HepG2 (cell line): ENCODE measurements around the gene GUCA1A. TPM values are rescaled to one million over a fixed set of nuclear protein-coding genes. Genes with fewer than 3 reads are reported as not detected.

ENCODE experiments used
- ATF7-NPFF ChIP-seq: sonication (generic); formaldehyde crosslinking; IDR thresholded peaks from 2 replicates; pipeline ENCODE4 v1.8.1; 2023; ENCODE audit warnings: mild to moderate bottlenecking, low read depth, missing genetic modification reagents, moderate library complexity
- CSRNP2 ChIP-seq: sonication (generic); formaldehyde crosslinking; conservative IDR thresholded peaks from 2 replicates; pipeline ENCODE4 v1.8.0; 2022; ENCODE audit warnings: low read depth, missing genetic modification reagents
- DZIP1 ChIP-seq: sonication (generic); formaldehyde crosslinking; IDR thresholded peaks from 2 replicates; pipeline ENCODE4 v1.5.0; 2020; ENCODE audit warnings: mild to moderate bottlenecking, missing genetic modification reagents
- EEA1 ChIP-seq: sonication (generic); formaldehyde crosslinking; IDR thresholded peaks from 2 replicates; pipeline ENCODE4 v1.5.1; 2020; ENCODE audit warnings: mild to moderate bottlenecking, missing genetic modification reagents, borderline replicate concordance
- FOXA1 ChIP-seq, 2 experiments: fragments of 450-650 bp in 1 of 2; sonication (generic) in 1 of 2; formaldehyde crosslinking in 1 of 2; IDR thresholded peaks; 2 replicates each; pipeline versions ENCODE4 v1.4.0 to v1.6.1; 2016 to 2020; ENCODE audit warnings: missing genetic modification reagents in 1 of 2
- MYC ChIP-seq: sonication (generic); formaldehyde crosslinking; IDR thresholded peaks from 2 replicates; pipeline ENCODE4 v1.9.0; 2021; ENCODE audit warnings: missing genetic modification reagents, borderline replicate concordance
- MYPOP ChIP-seq: sonication (generic); formaldehyde crosslinking; IDR thresholded peaks from 2 replicates; pipeline ENCODE4 v1.8.1; 2023; ENCODE audit warnings: mild to moderate bottlenecking, moderate library complexity, missing genetic modification reagents
- NR2C2 ChIP-seq: sonication (generic); formaldehyde crosslinking; IDR thresholded peaks from 2 replicates; pipeline ENCODE4 v1.4.0; 2020; ENCODE audit warnings: missing genetic modification reagents, mild to moderate bottlenecking, moderate library complexity, borderline replicate concordance
- RFX5 ChIP-seq: IDR thresholded peaks from 2 replicates; pipeline ENCODE4 v1.6.1; 2011; ENCODE audit warnings: low read depth, low read length, improper control_type of control experiment
- RNF2 ChIP-seq: fragments of 450-650 bp; conservative IDR thresholded peaks from 2 replicates; pipeline ENCODE4 v1.6.1; 2016; ENCODE audit warnings: low read depth
- SALL1 ChIP-seq: sonication (generic); formaldehyde crosslinking; IDR thresholded peaks from 2 replicates; pipeline ENCODE4 v1.8.0; 2022; ENCODE audit warnings: mild to moderate bottlenecking, missing genetic modification reagents
- SIX1 ChIP-seq: sonication (generic); formaldehyde crosslinking; IDR thresholded peaks from 2 replicates; pipeline ENCODE4 v1.4.0; 2020; ENCODE audit warnings: missing genetic modification reagents, borderline replicate concordance
- SPEN ChIP-seq: sonication (generic); formaldehyde crosslinking; IDR thresholded peaks from 2 replicates; pipeline ENCODE4 v1.5.1; 2020; ENCODE audit warnings: low read depth, mild to moderate bottlenecking, missing genetic modification reagents
- TRIM22 ChIP-seq: fragments of 450-650 bp; IDR thresholded peaks from 2 replicates; pipeline ENCODE4 v1.6.1; 2017
- ZFP41 ChIP-seq: sonication (generic); formaldehyde crosslinking; IDR thresholded peaks from 2 replicates; pipeline ENCODE4 v1.4.0; 2020; ENCODE audit warnings: mild to moderate bottlenecking, missing genetic modification reagents, borderline replicate concordance
- ZFP62 ChIP-seq: sonication (generic); formaldehyde crosslinking; IDR thresholded peaks from 2 replicates; pipeline ENCODE4 v1.4.0; 2020; ENCODE audit warnings: missing genetic modification reagents
- ZNF513 ChIP-seq: sonication (generic); formaldehyde crosslinking; conservative IDR thresholded peaks from 2 replicates; pipeline ENCODE4 v1.5.0; 2020; ENCODE audit warnings: missing genetic modification reagents
- ZNF576 ChIP-seq: sonication (generic); formaldehyde crosslinking; IDR thresholded peaks from 2 replicates; pipeline ENCODE4 v1.4.0; 2020; ENCODE audit warnings: mild to moderate bottlenecking, missing genetic modification reagents
- ZSCAN29 ChIP-seq: sonication (generic); formaldehyde crosslinking; conservative IDR thresholded peaks from 2 replicates; pipeline ENCODE4 v1.4.0; 2020; ENCODE audit warnings: mild to moderate bottlenecking, missing genetic modification reagents
- polyA plus RNA-seq, 8 experiments: library from polyadenylated mRNA; depleted of rRNA in 3 of 8; stranded (reverse) in 7 of 8; unstranded in 1 of 8; fragments of >200 nt; fragmentation: Illumina TruSeq in 4 of 8; extraction: Trizol in 4 of 8; gene quantifications; 2 replicates each; pipeline versions ENCODE4 v1.2.1 to v1.2.3, GENCODE V29; 2011 to 2016; ENCODE audit warnings: low read depth in 4 of 8, missing spikeins in 1 of 8, mixed read lengths in 1 of 8; ENCODE audit not compliant: insufficient read depth in 1 of 8
- total RNA-seq, 5 experiments: library from RNA; depleted of rRNA; stranded (reverse); fragments of >200 nt; fragmentation: Illumina TruSeq; extraction: Trizol; gene quantifications; 2 replicates each; pipeline ENCODE4 v1.2.3, GENCODE V29; 2016; ENCODE audit warnings: low read depth in 1 of 5

The GUCA1A gene
- total and polyA plus RNA-seq, 2 of the 13 experiments (the other 11 are each of a cell fraction or from before 2014, with no cell fraction given) = not detected

- no peak for TF ChIP-seq FOXA1 (IDR thresholded peaks at IDR 0.05)
- TF ChIP-seq FOXA1 (CRISPR knock-in tag; IDR thresholded peaks at IDR 0.05) = peak; percentile 16; the same call in 1 of the 2 replicates
- no peak for TF ChIP-seq CSRNP2
- no peak for TF ChIP-seq EEA1 (CRISPR knock-in tag)
- TF ChIP-seq TRIM22 = no peak
- peak; percentile 78; the same call in 1 of the 2 replicates for TF ChIP-seq MYC (CRISPR knock-in tag)
- TF ChIP-seq RFX5 = no peak
- TF ChIP-seq NR2C2 (CRISPR knock-in tag) = peak; percentile 100
- TF ChIP-seq ZSCAN29 (CRISPR knock-in tag) = no peak
- peak; percentile 86 for TF ChIP-seq SALL1 (CRISPR knock-in tag)
- no peak for TF ChIP-seq ZFP41
- no peak for TF ChIP-seq ZNF513 (CRISPR knock-in tag)
- TF ChIP-seq ZFP62 (CRISPR knock-in tag) = no peak
- peak; percentile 31; the same call in 1 of the 2 replicates for TF ChIP-seq SIX1 (CRISPR knock-in tag)
- TF ChIP-seq MYPOP = peak; percentile 85
- TF ChIP-seq RNF2 = no peak
- no peak for TF ChIP-seq DZIP1 (CRISPR knock-in tag)
- TF ChIP-seq ATF7-NPFF (CRISPR knock-in tag) = 0 out of 2 replicates have a peak, but pooled peaks have one; percentile 26
- TF ChIP-seq SPEN (CRISPR knock-in tag) = peak; percentile 86
- TF ChIP-seq ZNF576 (CRISPR knock-in tag) = 0 out of 2 replicates have a peak, but pooled peaks have one; percentile 36
These were observed 44.6 kb downstream of the GUCA1A start, which contains the start of gene MRPS10 (continued) for GRCh38 chr6:42217519-42218367.
